Left lobe of liver (tissue), 2 donors: ENCODE results near the gene WDR93. TPM values are rescaled to one million over a fixed set of nuclear protein-coding genes. Genes with fewer than 3 reads are reported as not detected.
"Not testable (repeated sequence)": the region's sequence is repeated elsewhere in the genome, so short reads cannot be mapped to it uniquely, and the experiment has no call there.

Experiments
- ATAC-seq: fragments of 200-7000 bp; cut with Tn5 transposase; one replicate; pipeline ENCODE4 v1.9.1; 2020; ENCODE audit warnings: mild to moderate bottlenecking, moderate library complexity
- DNase-seq: peaks from one replicate; pipeline ENCODE4 v3.0.0-alpha.2; 2020; ENCODE audit warnings: low spot score
- total RNA-seq: library from RNA; stranded (reverse); gene quantifications from one replicate; pipeline ENCODE4 v1.2.1, GENCODE V29; 2021
- donor health status: DM: no; HTN: no; CAD: no; lungs with moderate emphysema.
- donor health status: DM: no; HTN: yes; CAD: no.

The WDR93 gene
- total RNA-seq, 1 donor from 2014 or later: not detected

- ATAC-seq (peak; percentile 15), DNase-seq (no peak)
These were observed 9.5 kb upstream of the WDR93 start for GRCh38 chr15:89681146-89681545.

- no peak for DNase-seq
- no peak for ATAC-seq
These were observed 4.6 kb upstream of the WDR93 start for GRCh38 chr15:89685995-89686394.

- no peak for DNase-seq
- no peak for ATAC-seq
These were observed 4.1 kb upstream of the WDR93 start for GRCh38 chr15:89686522-89686921.

- not testable (repeated sequence) for ATAC-seq, DNase-seq
These were observed 708 bp upstream of the WDR93 start for GRCh38 chr15:89689930-89690275.

GRCh38 chr15:89693091-89693490, 2.5 kb downstream of the WDR93 start:
- ATAC-seq (no peak), DNase-seq (no peak)

GRCh38 chr15:89693696-89694095, 3.1 kb downstream of the WDR93 start:
- no peak for DNase-seq

GRCh38 chr15:89695198-89695597, 4.6 kb downstream of the WDR93 start:
- DNase-seq: no peak
- ATAC-seq: no peak

More at GRCh38 chr15:89693696-89694095, 3.1 kb downstream of the WDR93 start:
- ATAC-seq: no peak

- no peak for ATAC-seq
- no peak for DNase-seq
These were observed 13.8 kb downstream of the WDR93 start for GRCh38 chr15:89704411-89704810.

- ATAC-seq (no peak), DNase-seq (no peak)
These were observed 17.0 kb downstream of the WDR93 start for GRCh38 chr15:89707577-89707976.

GRCh38 chr15:89714775-89715174, 24.2 kb downstream of the WDR93 start:
- DNase-seq (no peak), ATAC-seq (no peak)

GRCh38 chr15:89723031-89723430, 32.4 kb downstream of the WDR93 start:
- DNase-seq (no peak), ATAC-seq (no peak)

- no peak for ATAC-seq
These were observed 34.0 kb downstream of the WDR93 start for GRCh38 chr15:89724621-89725020.

GRCh38 chr15:89725064-89725463, 34.5 kb downstream of the WDR93 start:
- no peak for DNase-seq
- ATAC-seq: no peak

More at GRCh38 chr15:89724621-89725020, 34.0 kb downstream of the WDR93 start:
- no peak for DNase-seq

- peak; percentile 33 for ATAC-seq
- DNase-seq: no peak
These were observed 37.6 kb downstream of the WDR93 start for GRCh38 chr15:89728254-89728653.

GRCh38 chr15:89731275-89731674, 40.7 kb downstream of the WDR93 start:
- DNase-seq (no peak), ATAC-seq (no peak)

- DNase-seq (no peak), ATAC-seq (no peak)
These were observed 42.0 kb downstream of the WDR93 start for GRCh38 chr15:89732451-89733172.

- ATAC-seq: no peak
- peak; percentile 36 for DNase-seq
These were observed 45.2 kb downstream of the WDR93 start for GRCh38 chr15:89735773-89736172.

GRCh38 chr15:89740137-89740536, 49.5 kb downstream of the WDR93 start:
- DNase-seq: peak; percentile 64
- ATAC-seq: peak; percentile 97

- ATAC-seq (no peak), DNase-seq (no peak)
These were observed 52.4 kb downstream of the WDR93 start for GRCh38 chr15:89743011-89743410.

GRCh38 chr15:89743594-89743993, 53.0 kb downstream of the WDR93 start:
- ATAC-seq (no peak), DNase-seq (no peak)

GRCh38 chr15:89745131-89745530, 54.5 kb downstream of the WDR93 start:
- no peak for DNase-seq
- ATAC-seq: no peak

GRCh38 chr15:89745768-89746167, 55.2 kb downstream of the WDR93 start:
- DNase-seq: no peak
- no peak for ATAC-seq

GRCh38 chr15:89746386-89746780, 55.8 kb downstream of the WDR93 start:
- no peak for DNase-seq
- no peak for ATAC-seq
